HG03066 (cell line): ENCODE results near the gene HS3ST6.
"Not testable (repeated sequence)": the region's sequence is repeated elsewhere in the genome, so short reads cannot be mapped to it uniquely, and the experiment has no call there.

Experiments used
- ATAC-seq: cut with Tn5 transposase; IDR thresholded peaks from one replicate; pipeline ENCODE4 v1.9.1; 2021; ENCODE audit warnings: low read depth; ENCODE audit not compliant: unreplicated experiment

HS3ST6 gene

GRCh38 chr16:1884155-1884760, 34.0 kb downstream of the HS3ST6 start:
- no peak for ATAC-seq

- not testable (repeated sequence) for ATAC-seq
Observed at GRCh38 chr16:1881172-1881571, 37.0 kb downstream of the HS3ST6 start.

- ATAC-seq = no peak
Observed at GRCh38 chr16:1879477-1879876, 38.7 kb downstream of the HS3ST6 start.

- ATAC-seq = no peak
Observed at GRCh38 chr16:1878256-1878655, 40.0 kb downstream of the HS3ST6 start.

GRCh38 chr16:1877804-1878203, 40.4 kb downstream of the HS3ST6 start:
- no peak for ATAC-seq

GRCh38 chr16:1877089-1877488, 41.1 kb downstream of the HS3ST6 start:
- ATAC-seq = no peak

- ATAC-seq = no peak
Observed at GRCh38 chr16:1876468-1876867, 41.7 kb downstream of the HS3ST6 start.

GRCh38 chr16:1876066-1876465, 42.1 kb downstream of the HS3ST6 start:
- ATAC-seq = not testable (repeated sequence)

GRCh38 chr16:1874854-1875253, 43.4 kb downstream of the HS3ST6 start:
- ATAC-seq = no peak

- ATAC-seq = no peak
Observed at GRCh38 chr16:1871974-1872635, 46.1 kb downstream of the HS3ST6 start, which contains the start of gene MEIOB. Gene MEIOB (minus strand): TSS chr16:1872164. CDS start chr16:1868175, 3,989 bp downstream.

GRCh38 chr16:1870365-1871082, 47.7 kb downstream of the HS3ST6 start:
- ATAC-seq = no peak

- ATAC-seq = no peak
Observed at GRCh38 chr16:1865902-1866690, 52.1 kb downstream of the HS3ST6 start.

- ATAC-seq = no peak
Observed at GRCh38 chr16:1863681-1864460, 54.3 kb downstream of the HS3ST6 start.

- ATAC-seq = no peak
Observed at GRCh38 chr16:1862394-1862793, 55.8 kb downstream of the HS3ST6 start.

- ATAC-seq = no peak
Observed at GRCh38 chr16:1861730-1862129, 56.5 kb downstream of the HS3ST6 start.
